ENCODE data around the gene CSNK1G1. TPM values are rescaled to one million over a fixed set of nuclear protein-coding genes. Genes with fewer than 3 reads are reported as not detected.

The CSNK1G1 gene
- total and polyA plus RNA-seq, 2 of the 4 experiments (the other 2 are of a cell fraction) = 7.4 to 29.4 TPM

DNA sequence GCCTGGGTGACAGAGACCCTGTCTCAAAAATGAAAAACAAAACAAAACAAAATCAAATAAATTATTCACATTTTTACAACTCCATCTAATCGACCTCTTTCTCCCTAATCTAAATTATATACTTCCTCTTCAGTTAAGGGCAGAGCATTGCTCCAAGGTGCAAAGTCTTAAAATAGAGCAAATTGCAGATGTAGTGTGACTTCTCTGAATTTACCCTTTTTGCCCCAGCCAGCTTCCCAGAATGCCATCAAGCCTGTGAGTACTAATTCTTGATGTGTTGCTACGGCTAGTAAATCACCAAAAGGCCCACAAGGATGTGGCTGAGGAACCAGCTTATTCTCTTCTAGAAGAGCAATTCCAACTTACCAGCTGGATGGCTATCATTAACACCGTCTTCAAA lies 139.8 kb downstream of the CSNK1G1 start:
- Histone ChIP-seq H3K9me1 (ENCODE audit: insufficient read depth, low read length) (peaks cover 3% of the 10 kb centered on the region; the same call in 1 of the 2 replicates), H3K4me1 (ENCODE audit: control insufficient read depth, insufficient read depth, low read length) (peaks cover 2% of the 10 kb centered on the region; the same call in 1 of the 2 replicates), H2BK120ac (ENCODE audit: low read depth, low read length) (no peak overlapping the region), H3K27ac (ENCODE audit: insufficient read depth, low read length) (no peak overlapping the region), H4K20me1 (ENCODE audit: insufficient read depth, low read length) (no peaks in the 10 kb centered on the region), H2AK9ac (replicated peaks; ENCODE audit: low read depth, low read length, poor library complexity) (no peak overlapping the region), H3K27me3 (ENCODE audit: control insufficient read depth, insufficient read depth, low read length) (no peaks in the 10 kb centered on the region), H3K4me2 (ENCODE audit: low read depth, low read length) (no peak overlapping the region), H4K5ac (ENCODE audit: low read depth, low read length) (no peak overlapping the region), H3K14ac (replicated peaks; ENCODE audit: low read depth, low read length) (no peak overlapping the region), H3K79me1 (ENCODE audit: low read depth in 1 of 2, low read length in 2 of 2) (peaks cover 0 to 45% of the 10 kb centered on the region in 2 experiments; a peak in 3 of 4 replicates), H4K8ac (ENCODE audit: low read depth in 2 of 2, low read length in 2 of 2) (no peak overlapping the region), H3K18ac (ENCODE audit: low read depth, low read length) (no peak overlapping the region), H3K23ac (ENCODE audit: low read depth, low read length) (no peak overlapping the region), H4K91ac (ENCODE audit: insufficient read depth, low read depth, low read length) (no peak overlapping the region), H3K9me3 (ENCODE audit: control insufficient read depth, insufficient read depth, low read length) (no peaks in the 10 kb centered on the region), H2AFZ (replicated peaks; ENCODE audit: low read length, poor library complexity) (no peak overlapping the region), H3K4me3 (ENCODE audit: insufficient read depth, low read depth, low read length) (no peak overlapping the region), H3K9ac (ENCODE audit: low read depth, low read length) (no peak overlapping the region), H3K36me3 (ENCODE audit: control insufficient read depth, insufficient read depth, low read length) (peaks cover 4% of the 10 kb centered on the region), H2BK5ac (ENCODE audit: low read depth, low read length, poor library complexity, severe bottlenecking) (no peak overlapping the region), H2AK5ac (ENCODE audit: low read depth, low read length) (no peak overlapping the region), H2BK20ac (ENCODE audit: low read depth, low read length) (no peak overlapping the region), H3K56ac (ENCODE audit: extremely low read depth, insufficient read depth, low read length) (no peak overlapping the region), H3K4ac (ENCODE audit: low read depth, low read length) (no peak overlapping the region), H2BK15ac (ENCODE audit: low read depth, low read length) (no peak overlapping the region)
- POLR2A ChIA-PET (ENCODE audit: unreplicated experiment) = no interaction called here
- in situ Hi-C loops (cut with MboI; ENCODE audit: low sequenced_read_pairs) (no loop called here), dilution Hi-C loops (cut with HindIII; ENCODE audit: low sequenced_read_pairs, unreplicated experiment) (no loop called here), intact Hi-C loops (cut with micrococcal nuclease) (no loop called here)
- 100% methylated on average over 1 of the region's 3 CpGs; no CpG with 5 or more reads in 1 of the 2 experiments for WGBS, 2 experiments (ENCODE audit: extremely low coverage in 2 of 2, insufficient read length in 1 of 2)
- BruUV-seq (replicated peaks) = no TSS peak
- CTCF ChIA-PET = interaction anchor here (1.5 kb wide), 1 partner anchor 15 kb away, joined by 5 read pairs; no protein-coding TSS in a partner anchor
- no peak for DNase-seq
- ATAC-seq (ENCODE audit: low read depth) = no peak
- TF ChIP-seq, protein P1, sequence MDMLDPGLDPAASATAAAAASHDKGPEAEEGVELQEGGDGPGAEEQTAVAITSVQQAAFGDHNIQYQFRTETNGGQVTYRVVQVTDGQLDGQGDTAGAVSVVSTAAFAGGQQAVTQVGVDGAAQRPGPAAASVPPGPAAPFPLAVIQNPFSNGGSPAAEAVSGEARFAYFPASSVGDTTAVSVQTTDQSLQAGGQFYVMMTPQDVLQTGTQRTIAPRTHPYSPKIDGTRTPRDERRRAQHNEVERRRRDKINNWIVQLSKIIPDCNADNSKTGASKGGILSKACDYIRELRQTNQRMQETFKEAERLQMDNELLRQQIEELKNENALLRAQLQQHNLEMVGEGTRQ (IDR thresholded peaks at IDR 0.05; ENCODE audit: low read depth, low read length) = no peak
- TF ChIP-seq SMC3 (IDR thresholded peaks at IDR 0.05; ENCODE audit: low read depth, low read length) = no peak
- TF ChIP-seq BHLHE40 (IDR thresholded peaks at IDR 0.05; ENCODE audit: low read depth, low read length) = no peak
- TF ChIP-seq MXI1 (IDR thresholded peaks at IDR 0.05; ENCODE audit: borderline replicate concordance, low read depth, low read length) = no peak
- no peak for TF ChIP-seq RCOR1 (IDR thresholded peaks at IDR 0.05; ENCODE audit: insufficient replicate concordance, low read length)
- TF ChIP-seq NFE2L2 (IDR thresholded peaks at IDR 0.05; ENCODE audit: low read depth, low read length) = no peak
- no peak for TF ChIP-seq RFX5 (IDR thresholded peaks at IDR 0.05; ENCODE audit: low read depth, low read length)
- TF ChIP-seq, protein P2, sequence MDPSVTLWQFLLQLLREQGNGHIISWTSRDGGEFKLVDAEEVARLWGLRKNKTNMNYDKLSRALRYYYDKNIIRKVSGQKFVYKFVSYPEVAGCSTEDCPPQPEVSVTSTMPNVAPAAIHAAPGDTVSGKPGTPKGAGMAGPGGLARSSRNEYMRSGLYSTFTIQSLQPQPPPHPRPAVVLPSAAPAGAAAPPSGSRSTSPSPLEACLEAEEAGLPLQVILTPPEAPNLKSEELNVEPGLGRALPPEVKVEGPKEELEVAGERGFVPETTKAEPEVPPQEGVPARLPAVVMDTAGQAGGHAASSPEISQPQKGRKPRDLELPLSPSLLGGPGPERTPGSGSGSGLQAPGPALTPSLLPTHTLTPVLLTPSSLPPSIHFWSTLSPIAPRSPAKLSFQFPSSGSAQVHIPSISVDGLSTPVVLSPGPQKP (IDR thresholded peaks at IDR 0.05; ENCODE audit: borderline replicate concordance, low read depth, low read length) = no peak
- TF ChIP-seq CEBPB (IDR thresholded peaks at IDR 0.05; ENCODE audit: low read depth, low read length) = no peak
- no peak for TF ChIP-seq POLR2A (IDR thresholded peaks at IDR 0.05; ENCODE audit: low read depth, low read length)
- TF ChIP-seq, protein P3, sequence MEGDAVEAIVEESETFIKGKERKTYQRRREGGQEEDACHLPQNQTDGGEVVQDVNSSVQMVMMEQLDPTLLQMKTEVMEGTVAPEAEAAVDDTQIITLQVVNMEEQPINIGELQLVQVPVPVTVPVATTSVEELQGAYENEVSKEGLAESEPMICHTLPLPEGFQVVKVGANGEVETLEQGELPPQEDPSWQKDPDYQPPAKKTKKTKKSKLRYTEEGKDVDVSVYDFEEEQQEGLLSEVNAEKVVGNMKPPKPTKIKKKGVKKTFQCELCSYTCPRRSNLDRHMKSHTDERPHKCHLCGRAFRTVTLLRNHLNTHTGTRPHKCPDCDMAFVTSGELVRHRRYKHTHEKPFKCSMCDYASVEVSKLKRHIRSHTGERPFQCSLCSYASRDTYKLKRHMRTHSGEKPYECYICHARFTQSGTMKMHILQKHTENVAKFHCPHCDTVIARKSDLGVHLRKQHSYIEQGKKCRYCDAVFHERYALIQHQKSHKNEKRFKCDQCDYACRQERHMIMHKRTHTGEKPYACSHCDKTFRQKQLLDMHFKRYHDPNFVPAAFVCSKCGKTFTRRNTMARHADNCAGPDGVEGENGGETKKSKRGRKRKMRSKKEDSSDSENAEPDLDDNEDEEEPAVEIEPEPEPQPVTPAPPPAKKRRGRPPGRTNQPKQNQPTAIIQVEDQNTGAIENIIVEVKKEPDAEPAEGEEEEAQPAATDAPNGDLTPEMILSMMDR (conservative IDR thresholded peaks at IDR 0.05; ENCODE audit: low read depth, low read length) = no peak
- no peak for TF ChIP-seq FOS (IDR thresholded peaks at IDR 0.05; ENCODE audit: low read depth, low read length)
- no peak for TF ChIP-seq MAFK (IDR thresholded peaks at IDR 0.05; ENCODE audit: low read depth, low read length)
